AG04450 (cell line): Measurements from ENCODE around the gene KMT2A. TPM values are rescaled to one million over a fixed set of nuclear protein-coding genes. Genes with fewer than 3 reads are reported as not detected.

Source experiments
- CTCF ChIA-PET: fragments of 300-600, 350-600 bp; formaldehyde crosslinking; extraction: SDS; loops from one replicate; lab custom pipeline; 2022; ENCODE audit warnings: antibody characterized with exemption, inconsistent platforms; lab: Charles Lee
- POLR2A ChIA-PET: fragments of 350-600 bp; formaldehyde crosslinking; extraction: SDS; loops from one replicate; lab custom pipeline; 2021; ENCODE audit warnings: antibody characterized with exemption, inconsistent platforms; lab: Yijun Ruan, JAX
- DNase-seq: peaks from one replicate; pipeline ENCODE4 v3.0.0-alpha.2; 2011; ENCODE audit warnings: low read depth, low spot score
- H3K27ac ChIP-seq: one replicate; pipeline ENCODE4 v1.5.1; 2012; ENCODE audit warnings: low read depth, low read length, control low read depth
- H3K27me3 ChIP-seq: one replicate; pipeline ENCODE4 v1.6.0; 2012; ENCODE audit warnings: low read length; ENCODE audit not compliant: control insufficient read depth, insufficient read depth
- H3K4me3 ChIP-seq: 2 replicates; pipeline ENCODE4 v1.5.1; 2011; ENCODE audit warnings: mild to moderate bottlenecking, low read depth, low read length, control low read depth
- H3K9me3 ChIP-seq: 2 replicates; pipeline ENCODE4 v1.5.1; 2012; ENCODE audit warnings: low read length; ENCODE audit not compliant: control insufficient read depth, insufficient read depth
- polyA minus RNA-seq: library from RNA; depleted of rRNA, polyadenylated mRNA; stranded (reverse); fragments of >200 nt; gene quantifications from 2 replicates; pipeline ENCODE4 v1.2.3, GENCODE V29; 2011; rRNA and poly(A)+ RNA removed
- polyA plus RNA-seq: library from polyadenylated mRNA; depleted of rRNA; stranded (reverse); fragments of >200 nt; gene quantifications from 2 replicates; pipeline ENCODE4 v1.2.3, GENCODE V29; 2011; rRNA removed
- TF ChIP-seq, protein P1 (sequence below): IDR thresholded peaks from 2 replicates; pipeline ENCODE4 v1.5.1; 2011; ENCODE audit warnings: low read depth, low read length, control low read depth, inconsistent platforms

KMT2A gene
- polyA plus RNA-seq (23.6 and 28.7 TPM in 2 replicates), polyA minus RNA-seq (90.0 and 104 TPM in 2 replicates)

DNA sequence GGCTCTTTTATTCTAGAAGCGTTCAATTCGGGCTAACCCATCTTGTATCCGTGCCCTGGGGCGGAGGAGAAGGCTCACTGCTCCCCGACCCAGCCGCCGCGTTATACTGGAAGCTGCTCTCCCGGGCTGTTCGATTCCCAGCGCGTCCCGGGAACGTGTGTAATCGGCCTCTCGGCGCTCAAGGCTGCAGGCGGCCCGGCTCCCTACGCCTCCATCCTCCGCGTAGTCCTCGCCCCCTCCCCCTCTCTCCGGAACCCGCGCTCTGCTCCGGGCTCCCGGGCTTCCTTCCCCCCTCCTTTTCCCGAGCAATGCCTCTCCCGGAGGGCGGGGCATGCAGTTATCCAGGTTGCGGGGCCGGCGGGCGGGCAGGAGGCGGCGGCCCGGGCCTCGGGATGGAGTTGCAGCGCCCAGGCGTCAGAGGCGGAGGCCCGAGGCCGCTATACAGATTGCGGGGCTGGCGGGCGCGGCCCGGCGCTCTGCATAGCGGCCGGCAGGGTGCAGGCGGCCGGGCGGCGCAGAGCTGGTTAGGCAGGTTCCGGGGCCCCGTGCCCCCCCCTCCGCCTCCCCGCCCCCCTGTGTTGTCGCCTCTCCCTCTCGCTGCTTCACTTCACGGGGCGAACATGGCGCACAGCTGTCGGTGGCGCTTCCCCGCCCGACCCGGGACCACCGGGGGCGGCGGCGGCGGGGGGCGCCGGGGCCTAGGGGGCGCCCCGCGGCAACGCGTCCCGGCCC is at the start of gene KMT2A:
Gene KMT2A (plus strand): TSS at position 600 of the 732 bp plus-strand sequence. CDS start 21 bp downstream, at position 621.
- H3K27ac ChIP-seq = peak within 1 kb of the TSS; percentile 78
- H3K27me3 ChIP-seq = no peaks in the 10 kb centered on the region
- peak; percentile 91 for DNase-seq
- ChIA-PET POLR2A (interaction anchor here (0.6 to 1.6 kb wide), 9 partner anchors 10 to 184 kb away, joined by 3 to 24 read pairs (median 4); no protein-coding TSS in a partner anchor), CTCF (interaction anchor here (0.6 to 1.0 kb wide), 2 partner anchors 16 to 20 kb away, joined by 3 to 6 read pairs; no protein-coding TSS in a partner anchor)
- H3K9me3 ChIP-seq = peaks cover 4% of the 10 kb centered on the region; the same call in 1 of the 2 replicates
- peak within 1 kb of the TSS; percentile 78 for H3K4me3 ChIP-seq
- TF ChIP-seq, protein P1, sequence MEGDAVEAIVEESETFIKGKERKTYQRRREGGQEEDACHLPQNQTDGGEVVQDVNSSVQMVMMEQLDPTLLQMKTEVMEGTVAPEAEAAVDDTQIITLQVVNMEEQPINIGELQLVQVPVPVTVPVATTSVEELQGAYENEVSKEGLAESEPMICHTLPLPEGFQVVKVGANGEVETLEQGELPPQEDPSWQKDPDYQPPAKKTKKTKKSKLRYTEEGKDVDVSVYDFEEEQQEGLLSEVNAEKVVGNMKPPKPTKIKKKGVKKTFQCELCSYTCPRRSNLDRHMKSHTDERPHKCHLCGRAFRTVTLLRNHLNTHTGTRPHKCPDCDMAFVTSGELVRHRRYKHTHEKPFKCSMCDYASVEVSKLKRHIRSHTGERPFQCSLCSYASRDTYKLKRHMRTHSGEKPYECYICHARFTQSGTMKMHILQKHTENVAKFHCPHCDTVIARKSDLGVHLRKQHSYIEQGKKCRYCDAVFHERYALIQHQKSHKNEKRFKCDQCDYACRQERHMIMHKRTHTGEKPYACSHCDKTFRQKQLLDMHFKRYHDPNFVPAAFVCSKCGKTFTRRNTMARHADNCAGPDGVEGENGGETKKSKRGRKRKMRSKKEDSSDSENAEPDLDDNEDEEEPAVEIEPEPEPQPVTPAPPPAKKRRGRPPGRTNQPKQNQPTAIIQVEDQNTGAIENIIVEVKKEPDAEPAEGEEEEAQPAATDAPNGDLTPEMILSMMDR = no peak

DNA sequence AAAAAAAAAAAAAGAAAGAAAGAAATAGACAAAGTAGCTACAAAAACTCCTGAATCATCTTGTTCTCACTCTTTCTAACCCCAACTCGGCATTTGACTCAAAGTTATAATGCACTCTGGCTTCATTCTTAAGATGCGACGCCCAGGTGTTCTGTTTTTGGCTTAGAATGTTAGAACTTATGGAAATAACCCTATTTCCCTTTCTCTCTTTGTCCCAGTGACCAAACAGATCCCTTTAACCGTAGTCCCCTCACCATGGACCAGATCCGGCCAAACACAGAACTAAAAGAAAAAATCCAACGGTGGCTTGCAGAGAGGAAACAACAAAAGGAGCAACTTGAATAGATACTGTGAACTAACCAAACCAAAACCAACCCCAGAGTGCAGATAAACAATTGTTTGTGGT is 40.2 kb upstream of the KMT2A start:
- Histone ChIP-seq H3K27me3 (no peaks in the 10 kb centered on the region), H3K27ac (no peak overlapping the region), H3K4me3 (no peak overlapping the region), H3K9me3 (no peaks in the 10 kb centered on the region)
- ChIA-PET POLR2A (no interaction called here), CTCF (interaction anchor here (4.2 kb wide), 1 partner anchor 92 kb away, joined by 16 read pairs; no protein-coding TSS in a partner anchor)
- no peak for DNase-seq
- TF ChIP-seq, protein P1 = no peak

DNA sequence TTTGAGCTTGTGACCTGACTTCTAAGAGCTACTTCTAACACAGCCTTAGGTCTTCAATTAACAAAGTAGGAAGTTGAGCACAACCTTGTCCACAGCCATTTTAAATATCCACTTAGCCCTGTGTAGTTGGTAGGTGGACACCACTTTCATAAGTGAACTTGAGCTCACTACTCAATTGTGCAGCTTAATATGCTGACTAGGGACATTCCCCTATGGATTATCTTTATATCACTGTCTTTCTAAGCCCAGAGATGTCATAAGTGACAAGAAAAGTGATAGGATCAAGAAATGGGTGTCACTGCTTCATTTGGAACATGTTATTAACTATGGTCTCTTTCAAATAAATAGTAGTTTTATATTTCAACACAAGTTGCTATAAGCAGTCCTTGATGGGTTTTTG is 38.8 kb upstream of the KMT2A start:
- Histone ChIP-seq H3K4me3 (no peak overlapping the region), H3K27me3 (no peaks in the 10 kb centered on the region), H3K27ac (no peak overlapping the region), H3K9me3 (no peaks in the 10 kb centered on the region)
- TF ChIP-seq, protein P1 = no peak
- ChIA-PET CTCF (interaction anchor here (0.6 to 4.2 kb wide), 3 partner anchors 91 to 675 kb away, joined by 3 to 16 read pairs (median 3); no protein-coding TSS in a partner anchor), POLR2A (no interaction called here)
- DNase-seq = no peak

DNA sequence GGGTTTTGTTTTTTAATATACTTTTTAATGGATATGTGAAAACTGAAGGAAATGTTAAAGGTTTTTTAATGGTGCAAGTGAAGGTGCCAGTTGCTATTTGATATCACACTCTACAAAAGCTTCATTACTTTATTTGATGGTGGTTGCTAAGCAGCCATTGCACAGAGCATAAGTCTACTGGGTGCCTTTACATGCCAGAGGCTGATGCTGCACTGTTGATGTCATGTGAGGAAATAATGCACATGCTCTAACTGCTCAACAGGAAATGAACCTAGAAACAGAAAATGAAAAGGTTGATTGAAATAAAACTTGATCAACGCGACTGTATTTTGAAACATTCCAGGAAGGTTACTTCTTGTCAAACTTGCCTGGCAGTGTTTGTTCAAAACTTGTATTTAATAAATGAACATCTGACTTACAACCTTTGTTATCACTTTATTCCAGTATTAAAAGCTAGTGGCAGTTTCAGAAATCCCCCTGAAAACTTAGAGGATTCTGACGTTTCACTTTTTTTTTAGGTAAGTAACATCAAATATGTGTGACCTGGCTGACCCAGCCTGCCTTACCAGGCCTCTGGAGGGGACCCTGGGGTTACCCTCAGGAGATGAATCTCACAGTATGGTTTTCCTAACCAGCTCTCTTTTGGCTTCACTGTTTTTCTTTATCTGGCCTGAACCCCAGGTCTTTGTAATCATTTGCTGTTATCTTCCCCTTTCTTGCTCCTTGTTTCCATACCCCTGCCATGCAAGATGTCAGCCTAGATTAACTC is 37.3 kb upstream of the KMT2A start:
- H3K9me3 ChIP-seq = no peaks in the 10 kb centered on the region
- TF ChIP-seq, protein P1 = no peak
- H3K27ac ChIP-seq = no peak overlapping the region
- no peak for DNase-seq
- ChIA-PET POLR2A (no interaction called here), CTCF (interaction anchor here (4.2 kb wide), 1 partner anchor 89 kb away, joined by 16 read pairs; no protein-coding TSS in a partner anchor)
- H3K4me3 ChIP-seq = no peak overlapping the region
- no peaks in the 10 kb centered on the region for H3K27me3 ChIP-seq
